ENCODE results near the gene ENTREP3.
"Not testable (repeated sequence)": the region's sequence is repeated elsewhere in the genome, so short reads cannot be mapped to it uniquely, and the experiment has no call there.

The ENTREP3 gene, protein sequence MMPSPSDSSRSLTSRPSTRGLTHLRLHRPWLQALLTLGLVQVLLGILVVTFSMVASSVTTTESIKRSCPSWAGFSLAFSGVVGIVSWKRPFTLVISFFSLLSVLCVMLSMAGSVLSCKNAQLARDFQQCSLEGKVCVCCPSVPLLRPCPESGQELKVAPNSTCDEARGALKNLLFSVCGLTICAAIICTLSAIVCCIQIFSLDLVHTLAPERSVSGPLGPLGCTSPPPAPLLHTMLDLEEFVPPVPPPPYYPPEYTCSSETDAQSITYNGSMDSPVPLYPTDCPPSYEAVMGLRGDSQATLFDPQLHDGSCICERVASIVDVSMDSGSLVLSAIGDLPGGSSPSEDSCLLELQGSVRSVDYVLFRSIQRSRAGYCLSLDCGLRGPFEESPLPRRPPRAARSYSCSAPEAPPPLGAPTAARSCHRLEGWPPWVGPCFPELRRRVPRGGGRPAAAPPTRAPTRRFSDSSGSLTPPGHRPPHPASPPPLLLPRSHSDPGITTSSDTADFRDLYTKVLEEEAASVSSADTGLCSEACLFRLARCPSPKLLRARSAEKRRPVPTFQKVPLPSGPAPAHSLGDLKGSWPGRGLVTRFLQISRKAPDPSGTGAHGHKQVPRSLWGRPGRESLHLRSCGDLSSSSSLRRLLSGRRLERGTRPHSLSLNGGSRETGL

GRCh38 chr1:155255243-155256007 is at the start of gene ENTREP3:
TSS of gene ENTREP3 (minus strand) at chr1:155255483. CDS start at chr1:155254877, 606 bp downstream.
- in situ Hi-C loops (cut with MboI; ENCODE audit: low sequenced_read_pairs) = no loop called here

- in situ Hi-C loops (cut with MboI; ENCODE audit: low sequenced_read_pairs) = no loop called here
These were observed 49.3 kb upstream of the ENTREP3 start for GRCh38 chr1:155304558-155305063.

- in situ Hi-C loops (cut with MboI; ENCODE audit: low sequenced_read_pairs) = no loop called here
These were observed 46.1 kb upstream of the ENTREP3 start, which contains the start of gene PKLR for GRCh38 chr1:155301342-155301841. TSS of gene PKLR (minus strand) at chr1:155301438. CDS start at chr1:155301395, 43 bp downstream.

DNA sequence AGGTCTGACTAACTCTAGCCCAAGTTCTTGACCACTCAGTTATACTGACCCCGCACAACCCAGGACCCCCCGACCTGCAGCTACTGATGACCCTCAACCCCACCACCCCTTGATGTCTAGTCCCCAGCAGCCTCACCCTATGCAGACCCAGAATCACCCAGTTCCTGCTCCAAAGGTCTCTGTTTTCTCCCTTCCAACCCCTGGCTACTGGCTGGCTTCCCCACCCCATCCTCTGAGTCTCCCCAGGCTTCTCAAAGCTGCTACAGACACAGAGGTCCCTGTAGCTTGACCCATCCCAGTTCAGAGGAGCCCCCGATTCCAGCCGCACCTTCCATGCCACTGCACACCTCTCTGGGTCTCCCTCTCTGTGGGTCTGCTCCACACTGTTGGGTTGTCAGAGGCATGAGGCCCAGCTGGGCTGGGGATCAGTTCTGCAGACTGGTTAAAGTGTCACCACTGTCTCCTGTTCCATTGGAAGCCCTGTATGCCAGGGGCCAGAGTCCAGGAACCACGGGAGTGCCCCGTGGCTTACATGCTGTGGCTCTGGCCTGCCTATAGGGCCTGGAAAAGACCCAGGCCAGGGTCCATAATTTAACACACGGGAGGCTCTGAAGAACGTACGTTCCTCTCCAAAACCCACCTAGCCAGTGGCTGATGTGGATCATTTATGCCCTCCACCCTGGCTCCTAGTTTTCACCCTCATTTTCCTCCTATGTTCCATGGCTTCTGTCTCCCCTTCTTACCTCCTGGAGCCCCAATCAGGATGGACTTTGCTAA is 45.5 kb upstream of the ENTREP3 start:
- in situ Hi-C loops (cut with MboI; ENCODE audit: low sequenced_read_pairs) = no loop called here

DNA sequence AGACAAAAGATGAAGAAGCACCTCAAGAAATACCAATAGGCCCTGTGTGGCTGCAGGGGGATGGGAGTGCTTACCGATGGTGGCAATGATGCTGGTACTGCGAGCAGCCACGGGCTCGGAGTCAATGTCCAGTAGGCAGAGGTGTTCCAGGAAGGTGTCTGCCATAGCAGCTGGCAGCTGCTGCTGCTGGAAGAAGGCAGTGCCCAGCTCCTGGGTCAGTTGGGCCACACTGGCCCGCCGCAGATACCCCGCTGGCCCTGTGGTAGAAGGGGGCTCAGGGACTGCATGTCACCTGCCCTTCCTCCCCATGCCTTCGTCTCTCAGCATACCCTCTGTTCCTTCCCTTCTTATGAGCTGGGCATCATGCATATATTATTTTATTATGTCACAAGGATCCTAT is 44.7 kb upstream of the ENTREP3 start:
- in situ Hi-C loops (cut with MboI; ENCODE audit: low sequenced_read_pairs) = no loop called here

DNA sequence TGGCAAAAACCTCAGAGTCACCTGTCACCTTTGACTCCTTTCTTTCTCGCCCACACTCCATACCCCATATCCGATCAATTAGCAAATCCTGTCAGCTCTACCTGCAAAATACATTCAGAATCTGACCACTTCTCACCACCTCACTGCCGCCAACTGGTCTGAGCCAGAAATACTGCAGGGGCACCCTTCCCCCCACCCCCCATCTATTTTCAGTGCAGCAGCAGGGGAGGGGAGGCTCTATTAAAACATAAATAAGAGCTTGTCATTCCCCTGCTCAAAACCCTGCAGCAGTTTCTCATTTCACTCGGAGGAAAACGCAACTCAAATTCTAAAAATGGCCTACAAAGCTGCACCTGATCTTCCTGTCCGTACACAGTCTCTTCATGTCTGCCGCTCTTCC is 42.1 kb upstream of the ENTREP3 start:
- in situ Hi-C loops (cut with MboI; ENCODE audit: low sequenced_read_pairs) = no loop called here

DNA sequence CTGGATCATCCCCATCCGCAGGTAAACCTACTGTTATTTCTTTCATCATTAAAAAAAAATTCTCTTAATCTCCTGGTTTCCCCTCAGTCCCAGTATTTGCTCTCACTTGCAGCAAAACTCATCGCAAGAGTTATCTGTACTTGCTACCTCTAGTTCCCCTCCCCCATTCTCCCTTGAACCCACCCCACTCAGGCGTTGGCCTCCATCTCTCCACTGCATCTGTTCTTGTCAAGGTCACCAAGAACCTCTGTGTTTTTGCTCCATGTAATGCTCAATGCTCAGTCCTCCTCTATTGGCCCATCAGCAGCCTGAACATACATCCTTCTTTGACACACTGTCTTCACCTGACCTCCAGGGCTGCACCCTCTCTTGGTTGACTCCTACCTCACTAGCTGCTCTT is 41.4 kb upstream of the ENTREP3 start:
- in situ Hi-C loops (cut with MboI; ENCODE audit: low sequenced_read_pairs) = no loop called here

DNA sequence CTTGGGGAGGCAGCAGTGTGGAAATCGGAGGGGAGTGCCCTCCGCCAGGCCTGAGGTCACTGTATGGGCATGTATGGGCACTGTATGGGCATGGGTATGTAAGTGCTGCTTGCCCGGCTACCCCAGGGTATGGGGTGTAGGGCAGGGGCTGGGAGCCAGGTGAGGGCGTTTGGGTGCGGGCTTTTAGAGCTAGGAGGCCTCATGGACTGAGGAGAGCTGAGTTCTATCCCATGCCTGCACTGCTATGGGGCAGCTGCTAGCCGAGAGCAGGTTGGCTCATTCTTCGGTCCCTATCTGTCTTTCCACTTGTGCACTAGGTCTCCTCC is 40.6 kb upstream of the ENTREP3 start:
- in situ Hi-C loops (cut with MboI; ENCODE audit: low sequenced_read_pairs) = no loop called here

DNA sequence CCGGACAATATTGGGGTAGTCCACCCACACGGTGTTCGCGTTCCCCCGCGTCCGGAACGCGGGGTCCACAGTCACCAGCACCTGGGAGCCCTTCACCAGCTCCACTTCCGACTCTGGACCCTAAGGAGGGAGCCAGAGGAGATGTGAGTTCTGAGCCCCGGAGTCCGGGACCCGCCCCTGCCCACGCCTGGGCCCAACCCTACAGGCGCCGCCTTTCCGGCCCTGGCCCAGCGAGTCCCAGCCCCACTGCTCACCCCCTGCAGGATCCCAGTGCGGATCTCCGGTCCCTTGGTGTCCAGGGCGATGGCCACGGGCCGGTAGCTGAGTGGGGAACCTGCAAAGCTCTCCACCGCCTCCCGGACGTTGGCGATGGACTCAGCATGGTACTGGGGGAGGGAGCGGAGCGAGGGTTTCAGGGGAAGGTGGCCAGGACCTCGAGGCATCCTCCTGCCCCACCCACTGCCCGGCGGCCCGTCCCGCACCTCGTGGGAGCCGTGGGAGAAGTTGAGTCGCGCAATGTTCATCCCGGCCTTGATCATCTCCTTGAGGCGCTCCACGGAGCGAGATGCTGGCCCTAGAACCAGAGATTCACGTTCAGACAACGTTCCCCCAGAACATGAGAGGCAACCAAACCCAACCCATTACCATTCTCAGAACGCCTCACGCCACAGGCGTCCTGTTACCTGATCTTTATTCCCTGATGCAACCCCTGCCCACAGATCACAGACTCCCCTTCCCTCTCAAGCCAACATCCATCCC is 40.1 kb upstream of the ENTREP3 start:
- in situ Hi-C loops (cut with MboI; ENCODE audit: low sequenced_read_pairs) = no loop called here

- in situ Hi-C loops (cut with MboI; ENCODE audit: low sequenced_read_pairs) = no loop called here
These were observed 39.4 kb upstream of the ENTREP3 start for GRCh38 chr1:155294520-155295182.

- in situ Hi-C loops (cut with MboI; ENCODE audit: low sequenced_read_pairs) = no loop called here
These were observed 37.9 kb upstream of the ENTREP3 start for GRCh38 chr1:155293086-155293749.

DNA sequence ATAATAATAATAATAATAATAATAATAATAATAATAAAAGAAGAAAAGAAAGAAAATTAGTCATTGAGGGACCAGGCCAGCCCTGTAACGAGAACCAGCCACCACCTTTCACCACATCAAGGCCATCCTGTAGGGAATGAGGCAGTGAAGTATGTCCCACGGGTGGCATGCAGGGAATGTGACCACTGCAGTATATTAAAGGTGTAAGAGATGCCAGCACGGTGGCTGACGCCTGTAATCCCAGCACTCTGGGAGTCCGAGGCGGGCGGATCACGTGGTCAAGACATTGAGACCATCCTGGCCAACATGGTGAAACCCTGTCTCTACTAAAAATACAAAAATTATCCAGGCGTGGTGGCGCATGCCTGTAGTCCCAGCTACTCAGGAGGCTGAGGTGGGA is 35.7 kb upstream of the ENTREP3 start:
- in situ Hi-C loops (cut with MboI; ENCODE audit: low sequenced_read_pairs) = not testable (repeated sequence)

DNA sequence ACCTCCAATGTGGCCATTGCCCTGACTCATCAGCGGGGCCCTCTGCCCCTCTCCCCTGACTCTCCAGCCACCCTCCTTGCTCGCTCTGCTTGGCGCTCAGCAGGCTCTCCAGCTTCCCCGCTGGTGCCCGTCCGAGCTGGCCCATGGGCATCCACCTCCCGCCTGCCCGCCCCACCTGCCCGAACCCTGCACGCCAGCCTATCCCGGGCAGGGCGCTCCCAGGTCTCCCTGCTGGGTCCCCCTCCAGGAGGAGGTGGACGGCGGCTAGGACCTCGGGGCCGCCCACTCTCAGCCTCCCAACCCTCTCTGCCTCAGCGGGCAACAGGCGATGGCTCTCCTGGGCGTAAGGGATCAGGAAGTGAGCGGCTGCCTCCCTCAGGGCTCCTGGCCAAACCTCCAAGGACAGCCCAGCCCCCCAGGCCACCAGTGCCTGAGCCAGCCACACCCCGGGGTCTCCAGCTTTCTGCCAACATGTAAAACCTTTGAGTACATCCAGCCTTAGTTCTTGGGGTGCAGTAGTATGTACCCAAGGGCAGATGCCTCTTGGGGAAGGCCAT is 32.8 kb upstream of the ENTREP3 start:
- in situ Hi-C loops (cut with MboI; ENCODE audit: low sequenced_read_pairs) = no loop called here

DNA sequence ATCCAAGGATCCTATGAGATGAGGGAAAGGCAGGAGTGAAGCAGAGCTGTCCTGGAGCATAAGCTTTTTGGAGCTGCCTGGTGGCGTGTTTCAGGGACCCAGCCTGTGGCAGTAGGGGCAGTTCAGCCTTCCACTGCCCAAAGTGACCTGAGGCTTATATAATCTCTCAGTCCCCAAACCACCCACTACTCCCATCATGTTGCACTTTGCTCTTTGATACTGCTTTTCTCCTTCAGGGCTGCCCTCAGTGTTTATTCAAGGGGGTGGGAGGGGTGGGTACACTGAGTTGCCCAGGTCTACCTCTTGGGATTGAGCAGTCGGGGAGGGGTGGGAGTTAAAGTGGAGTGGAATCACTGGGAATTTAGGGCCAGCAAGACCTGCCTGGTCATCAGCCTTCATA is 31.3 kb upstream of the ENTREP3 start:
- in situ Hi-C loops (cut with MboI; ENCODE audit: low sequenced_read_pairs) = no loop called here

- in situ Hi-C loops (cut with MboI; ENCODE audit: low sequenced_read_pairs) = no loop called here
These were observed 30.4 kb upstream of the ENTREP3 start for GRCh38 chr1:155285631-155286044.

GRCh38 chr1:155285063-155285462 is 29.8 kb upstream of the ENTREP3 start:
- in situ Hi-C loops (cut with MboI; ENCODE audit: low sequenced_read_pairs) = no loop called here

- in situ Hi-C loops (cut with MboI; ENCODE audit: low sequenced_read_pairs) = no loop called here
These were observed 29.2 kb upstream of the ENTREP3 start for GRCh38 chr1:155284476-155284875.

DNA sequence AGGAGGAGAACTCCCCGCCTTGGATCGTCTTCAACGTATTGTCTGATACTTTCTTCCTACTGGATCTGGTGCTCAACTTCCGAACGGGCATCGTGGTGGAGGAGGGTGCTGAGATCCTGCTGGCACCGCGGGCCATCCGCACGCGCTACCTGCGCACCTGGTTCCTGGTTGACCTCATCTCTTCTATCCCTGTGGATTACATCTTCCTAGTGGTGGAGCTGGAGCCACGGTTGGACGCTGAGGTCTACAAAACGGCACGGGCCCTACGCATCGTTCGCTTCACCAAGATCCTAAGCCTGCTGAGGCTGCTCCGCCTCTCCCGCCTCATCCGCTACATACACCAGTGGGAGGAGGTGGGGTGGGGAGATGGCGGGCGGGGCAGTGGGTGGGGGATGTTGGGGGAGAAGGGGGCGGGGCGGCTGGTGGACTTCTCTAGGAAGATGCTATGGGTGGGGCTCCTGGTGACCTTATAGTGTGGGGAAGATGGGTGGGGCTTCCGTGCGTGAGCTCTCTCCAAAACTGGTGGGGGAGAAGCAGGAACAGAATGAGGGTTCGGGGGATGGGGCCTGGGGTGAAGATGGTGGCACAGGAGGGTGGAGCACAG is 27.3 kb upstream of the ENTREP3 start:
- in situ Hi-C loops (cut with MboI; ENCODE audit: low sequenced_read_pairs) = no loop called here

Data from HL-60/S4 treated with phorbol 12-myristate 13-acetate at 8.2 ng/mL for 4 days and 3 days (cell line).